DMS53 treated with DMSO at 0.1 percent for 48 hours (cell line): ENCODE data around the gene TCF7L2.
"Not testable (repeated sequence)": the region's sequence is repeated elsewhere in the genome, so short reads cannot be mapped to it uniquely, and the experiment has no call there.

Experiments used
- DNase-seq: peaks from one replicate; lab custom pipeline; 2025; ENCODE audit not compliant: unreplicated experiment; lab: John Stamatoyannopoulos, UW

Gene TCF7L2

DNA sequence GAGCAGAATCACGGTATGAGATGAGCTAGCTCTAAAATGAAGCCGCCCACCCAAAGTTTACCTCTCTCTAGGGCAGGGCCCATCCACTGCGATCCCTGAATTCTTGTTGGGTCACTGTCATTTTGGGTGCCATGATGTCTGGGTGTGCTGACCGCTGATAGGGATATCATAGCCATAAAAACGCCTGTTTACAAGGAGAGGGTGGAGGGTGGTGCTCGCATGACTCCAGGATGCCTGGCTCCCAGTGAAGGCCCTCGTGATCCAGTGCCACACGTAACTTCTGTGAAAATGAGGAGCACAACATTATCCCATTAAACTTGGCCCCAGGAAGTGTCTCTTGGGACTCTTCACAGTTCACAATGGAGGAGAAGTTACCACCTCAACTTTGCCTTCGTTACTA, 139.5 kb downstream of the TCF7L2 start:
- DNase-seq, result no peak

DNA sequence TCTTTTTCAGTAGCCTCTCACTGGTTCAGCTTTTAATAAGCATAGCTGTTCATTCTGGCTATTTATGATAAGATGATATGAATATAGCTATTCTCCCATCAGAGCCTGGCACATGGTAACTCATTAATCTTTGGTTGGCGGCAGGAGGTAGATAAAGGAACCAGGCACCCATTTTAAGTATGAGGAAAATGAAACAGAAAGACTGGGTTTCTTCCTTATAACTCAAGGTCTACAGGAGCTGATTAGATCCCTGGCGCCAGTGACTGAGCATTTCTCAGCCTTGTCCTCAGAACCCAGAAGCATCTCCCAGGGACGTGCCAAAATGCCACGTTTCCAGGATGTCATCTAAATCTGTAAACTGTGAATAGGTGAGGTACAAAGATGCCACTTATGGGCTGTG, 141.9 kb downstream of the TCF7L2 start:
- no peak for DNase-seq

GRCh38 chr10:113093188-113094113, 143.4 kb downstream of the TCF7L2 start:
- DNase-seq, result peak; percentile 81

DNA sequence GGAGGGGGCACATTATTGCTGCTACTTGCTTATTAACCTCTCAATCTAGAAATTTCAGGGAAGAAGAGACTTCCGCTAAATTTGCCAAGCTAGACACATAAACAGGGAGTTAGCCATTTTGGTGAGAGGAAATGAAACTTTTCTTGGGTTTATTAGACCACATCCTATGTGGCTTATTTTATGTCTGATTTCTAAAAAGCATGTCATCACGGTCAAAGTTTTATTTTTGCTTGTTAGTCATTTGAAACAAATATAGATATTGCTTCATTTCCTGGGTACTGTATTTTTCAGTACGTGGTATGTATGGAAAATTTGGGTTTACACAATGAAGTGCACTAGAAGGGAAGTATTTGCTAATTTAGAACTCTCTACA, 144.1 kb downstream of the TCF7L2 start:
- DNase-seq, result no peak

- no peak for DNase-seq
Measured at GRCh38 chr10:113095419-113096127, 145.5 kb downstream of the TCF7L2 start.

- no peak for DNase-seq
Measured at GRCh38 chr10:113096128-113096996, 146.3 kb downstream of the TCF7L2 start.

DNA sequence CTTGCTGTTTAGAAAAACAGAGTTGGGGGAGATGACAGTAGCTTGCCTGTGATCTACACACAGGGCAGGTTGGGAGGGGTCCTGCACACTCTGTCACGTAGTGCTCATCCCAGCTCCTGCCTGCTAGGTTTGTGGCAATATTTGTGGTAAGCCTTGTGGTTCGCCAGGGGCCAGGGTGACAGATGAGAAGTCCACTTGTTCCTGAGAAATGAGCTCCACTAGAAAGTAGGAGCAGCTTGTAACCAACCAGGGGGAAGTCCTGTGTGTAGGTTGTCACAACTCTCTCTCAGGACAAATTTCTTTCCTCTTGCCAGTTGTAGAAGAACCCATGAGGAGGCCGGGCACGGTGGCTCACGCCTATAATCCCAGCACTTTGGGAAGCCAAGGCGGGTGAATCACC, 147.0 kb downstream of the TCF7L2 start:
- DNase-seq, result no peak

DNA sequence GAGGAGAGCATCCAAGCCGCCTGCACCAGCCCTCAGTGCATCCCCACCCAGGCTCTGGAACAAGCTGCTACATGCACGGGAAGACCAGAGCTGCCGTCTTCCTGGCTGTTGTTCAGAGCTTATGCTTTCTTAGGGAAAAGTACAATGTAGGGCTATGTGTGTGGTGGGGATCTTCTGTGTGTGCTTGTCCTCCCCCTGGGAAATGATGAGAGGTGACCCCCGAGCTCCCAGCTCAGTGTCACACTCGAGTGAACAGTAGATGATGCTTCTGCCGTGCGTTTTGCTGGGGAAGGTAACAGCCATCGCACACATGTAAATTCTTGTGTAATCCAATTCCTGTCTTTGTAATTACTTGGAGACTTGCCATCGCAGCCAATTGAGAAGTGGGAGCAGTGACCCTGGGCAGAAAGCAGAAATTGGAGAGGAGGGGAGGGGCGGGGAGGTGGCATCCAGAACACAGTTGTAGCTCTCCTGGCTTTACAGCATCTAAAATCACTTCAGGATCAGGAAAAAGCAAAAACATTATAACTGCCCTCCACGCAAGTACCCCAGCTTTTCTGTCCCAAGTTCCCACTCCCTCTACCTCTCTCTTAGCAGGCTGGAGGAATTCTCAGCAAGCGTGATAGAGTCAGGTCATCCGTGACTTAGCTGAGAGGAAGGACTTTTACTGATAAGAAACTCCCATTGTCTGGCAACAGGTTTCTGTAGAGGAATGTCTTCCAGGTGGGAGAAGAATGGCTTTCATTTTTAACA, 149.6 kb downstream of the TCF7L2 start:
- DNase-seq, result no peak

DNA sequence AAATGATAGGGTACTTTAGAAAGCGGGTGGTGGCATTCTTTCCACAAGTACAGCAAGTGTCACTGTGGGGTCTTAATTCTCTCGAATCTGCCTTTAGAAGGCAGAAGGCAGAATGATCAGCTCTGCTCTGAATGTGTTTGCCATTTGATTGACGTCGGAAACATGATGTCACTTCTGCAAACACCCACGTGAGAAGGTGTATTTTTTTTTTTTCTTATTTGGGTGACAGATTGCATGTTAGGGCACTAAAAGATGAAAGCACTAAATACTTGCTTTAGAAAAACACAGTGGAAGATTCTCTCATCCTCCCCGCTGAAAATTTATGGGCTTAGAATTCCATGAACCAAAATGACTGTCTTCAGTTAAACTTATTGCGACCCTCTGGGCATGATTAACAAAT, 150.2 kb downstream of the TCF7L2 start:
- no peak for DNase-seq

- DNase-seq, result no peak
Measured at GRCh38 chr10:113103131-113103840, 153.2 kb downstream of the TCF7L2 start.

DNA sequence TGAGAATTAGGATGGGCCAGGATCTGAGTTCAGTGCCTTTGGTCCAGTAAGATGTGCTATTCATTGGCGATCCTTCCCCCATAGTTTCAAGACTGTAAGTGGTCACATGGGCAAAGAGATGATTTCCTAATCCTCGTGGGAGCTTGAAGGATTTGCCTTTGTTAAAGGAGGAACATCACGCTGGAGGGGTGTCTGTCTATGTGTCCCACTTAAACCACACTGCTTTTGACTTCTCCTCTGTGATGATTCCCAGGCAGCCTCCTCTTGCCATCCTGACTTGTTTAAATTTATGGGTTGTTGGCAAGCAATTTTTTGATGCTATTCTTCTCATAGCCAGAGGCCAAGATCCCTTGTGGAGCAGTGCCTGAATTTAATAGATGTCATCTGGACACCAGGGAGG, 154.0 kb downstream of the TCF7L2 start:
- no peak for DNase-seq

DNA sequence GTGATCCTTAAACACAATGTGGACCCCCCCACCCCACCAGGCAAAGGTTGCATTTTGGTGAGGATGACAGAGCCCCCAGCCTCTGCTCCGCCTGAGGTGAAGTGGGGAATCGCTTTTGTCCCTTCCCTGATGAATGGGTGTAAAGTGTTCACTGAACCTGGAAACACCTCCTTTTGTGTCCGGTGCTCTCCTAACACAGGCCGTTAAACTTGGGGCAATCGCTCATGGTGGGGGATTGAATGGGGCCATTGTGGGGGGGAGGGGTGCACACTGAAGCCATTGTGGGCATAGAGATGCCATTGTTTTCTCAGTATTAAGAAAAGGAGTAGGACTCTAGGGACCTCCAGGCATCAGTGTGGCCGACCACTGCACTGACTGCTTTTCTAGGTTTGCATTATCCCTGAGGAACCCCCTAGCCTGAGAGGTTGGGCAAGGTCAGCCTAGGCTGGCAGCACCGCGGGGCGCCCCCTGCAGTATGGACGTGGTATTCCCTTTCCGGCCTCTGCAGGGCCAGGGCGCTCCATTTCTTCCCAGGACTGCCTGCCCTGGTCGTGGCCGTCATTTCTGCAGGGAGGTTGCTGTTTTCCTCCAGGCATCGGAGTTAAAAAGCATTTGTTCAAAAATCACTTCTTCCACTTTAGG, 158.3 kb downstream of the TCF7L2 start:
- no peak for DNase-seq

GRCh38 chr10:113108948-113109347, 158.9 kb downstream of the TCF7L2 start:
- DNase-seq, result no peak

- DNase-seq, result not testable (repeated sequence)
Measured at GRCh38 chr10:113109482-113109881, 159.4 kb downstream of the TCF7L2 start.

DNA sequence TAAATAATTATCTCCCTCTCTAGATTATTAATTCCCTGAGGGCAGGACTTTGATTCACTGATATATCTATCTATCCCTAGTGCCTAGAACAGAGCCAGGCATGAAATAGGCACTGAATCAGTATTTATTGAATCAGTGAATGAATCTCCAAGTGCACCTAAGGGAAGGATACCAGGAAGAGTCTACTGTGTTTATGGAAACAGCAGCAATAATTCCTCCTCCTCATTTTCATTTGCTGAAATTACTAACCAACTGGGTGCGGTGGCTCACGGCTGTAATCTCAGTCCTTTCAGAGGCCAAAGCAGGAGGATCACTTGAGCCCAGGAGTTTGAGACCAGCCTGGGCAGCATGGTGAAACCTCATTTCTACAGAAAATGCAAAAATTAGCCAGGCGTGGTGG, 161.2 kb downstream of the TCF7L2 start:
- DNase-seq, result no peak

DNA sequence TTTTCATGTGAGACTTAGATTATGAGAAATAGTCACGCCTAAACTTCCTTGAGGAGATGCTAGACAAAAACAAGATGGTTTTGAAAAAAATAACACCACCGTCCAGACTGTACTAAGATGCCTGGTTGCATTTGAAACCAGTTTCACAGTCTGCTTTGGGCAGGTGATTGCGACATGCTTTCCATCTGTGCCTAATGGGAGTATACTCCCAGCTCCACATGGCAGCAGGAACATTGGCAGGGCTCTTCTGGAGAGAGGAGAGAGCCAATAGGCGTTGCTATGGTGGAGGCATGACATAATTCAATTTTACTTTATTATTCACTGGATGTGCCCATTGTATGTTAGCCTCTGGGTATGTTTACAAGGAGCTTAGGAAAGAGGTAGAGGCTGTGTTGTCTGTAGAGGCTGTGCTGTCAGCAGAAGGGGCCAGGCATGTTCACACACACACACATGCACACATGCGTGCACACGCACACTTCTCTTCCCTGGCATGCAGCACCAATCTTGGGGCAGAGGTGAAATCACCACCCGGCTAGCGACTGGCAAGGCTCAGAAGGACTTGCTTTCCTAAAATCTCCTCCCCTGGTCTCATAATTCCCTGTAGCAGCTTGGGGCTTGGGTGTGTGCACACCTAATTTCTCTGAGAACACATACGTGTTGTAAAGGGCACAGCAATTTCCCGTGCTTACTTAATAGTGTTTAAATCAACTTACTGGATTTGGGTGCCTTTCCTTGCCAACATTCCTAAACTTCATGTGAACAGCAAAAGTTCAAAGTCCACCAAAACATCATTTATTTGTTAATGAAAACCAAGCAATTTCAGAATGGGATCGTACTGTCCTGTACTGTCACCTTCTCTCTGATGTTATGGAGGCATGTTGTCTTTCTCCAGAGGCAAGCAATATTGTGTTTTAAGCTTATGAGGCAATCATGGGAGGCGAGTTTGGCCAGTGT, 162.1 kb downstream of the TCF7L2 start:
- DNase-seq, result no peak

- DNase-seq, result no peak
Measured at GRCh38 chr10:113113241-113113640, 163.2 kb downstream of the TCF7L2 start.

GRCh38 chr10:113113918-113114317, 163.9 kb downstream of the TCF7L2 start:
- no peak for DNase-seq
